Measurements from ENCODE around the gene GNAS-AS1. TPM values are rescaled to one million over a fixed set of nuclear protein-coding genes. Genes with fewer than 3 reads are reported as not detected.
A peak's percentile ranks its signal among the peaks of the same experiment; 100 is the strongest.

GNAS-AS1 gene
- total RNA-seq, result under 1 TPM; 0.38 to 0.96 (median 0.40) TPM

DNA sequence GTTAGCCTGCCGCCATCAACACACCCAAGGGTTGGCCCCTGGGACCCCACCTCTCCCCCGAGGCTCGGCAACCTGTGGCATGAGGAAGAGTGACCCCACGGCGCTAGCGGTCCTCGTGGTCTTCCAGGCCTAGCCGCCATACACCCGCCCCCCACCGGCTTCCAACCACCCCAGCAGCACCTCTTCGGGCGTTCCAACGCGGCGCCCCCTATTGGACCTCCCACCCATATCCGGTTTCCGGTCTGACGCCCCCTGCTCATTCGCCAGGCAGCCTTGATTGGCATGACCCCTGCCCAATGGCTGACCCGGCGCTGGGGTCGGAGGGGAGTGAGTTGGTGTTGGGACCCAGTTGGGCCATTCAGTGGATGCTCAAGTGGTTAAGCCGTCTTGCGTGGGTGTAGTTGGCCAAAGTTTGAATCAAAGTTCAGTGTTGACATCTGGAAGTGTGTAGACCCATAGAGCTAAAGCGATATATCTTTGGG, at the start of gene GNAS-AS1:
Gene GNAS-AS1, minus strand, starts transcription at position 210 of the 482 bp plus-strand sequence.
- DNase-seq, result peak; percentile 76
- H3K4me1 Mint-ChIP-seq (ENCODE audit: low read depth), result peaks cover 20% of the 10 kb centered on the region
- ATAC-seq, result peak; percentile 80 to 81
- H3K36me3 Mint-ChIP-seq (ENCODE audit: insufficient read depth), result no peaks in the 10 kb centered on the region
- H3K9me3 Mint-ChIP-seq, result no peaks in the 10 kb centered on the region
- peak within 1 kb of the TSS; percentile 86 for H3K4me3 Mint-ChIP-seq
- peaks cover 57% of the 10 kb centered on the region for H3K27me3 Mint-ChIP-seq (ENCODE audit: low read depth)

DNA sequence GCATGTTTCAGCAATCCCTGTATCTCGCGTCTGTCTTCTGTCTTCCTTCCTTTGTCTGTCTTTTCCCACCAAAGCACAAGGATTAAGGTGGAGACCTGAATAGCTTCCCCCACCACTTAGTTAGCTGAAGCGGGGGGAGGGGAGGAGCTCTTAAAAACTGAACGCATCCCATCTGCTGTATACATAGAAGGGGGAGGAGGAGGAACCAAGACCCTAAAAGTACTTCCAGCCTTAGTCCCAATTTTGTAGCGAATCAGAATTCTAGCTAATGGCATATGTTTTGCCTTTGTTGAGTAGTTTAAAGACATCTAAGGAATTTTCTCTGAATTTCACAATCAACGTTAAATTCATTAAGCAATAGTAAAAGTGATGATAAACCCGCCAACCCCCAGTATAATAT, 49.7 kb upstream of the GNAS-AS1 start:
- DNase-seq (no peak), ATAC-seq (no peak)
- Mint-ChIP-seq H3K9me3 (no peaks in the 10 kb centered on the region), H3K27me3 (ENCODE audit: low read depth) (no peaks in the 10 kb centered on the region), H3K4me1 (ENCODE audit: low read depth) (peaks cover 57% of the 10 kb centered on the region), H3K4me3 (no peak overlapping the region), H3K36me3 (ENCODE audit: insufficient read depth) (peaks cover 48% of the 10 kb centered on the region)

DNA sequence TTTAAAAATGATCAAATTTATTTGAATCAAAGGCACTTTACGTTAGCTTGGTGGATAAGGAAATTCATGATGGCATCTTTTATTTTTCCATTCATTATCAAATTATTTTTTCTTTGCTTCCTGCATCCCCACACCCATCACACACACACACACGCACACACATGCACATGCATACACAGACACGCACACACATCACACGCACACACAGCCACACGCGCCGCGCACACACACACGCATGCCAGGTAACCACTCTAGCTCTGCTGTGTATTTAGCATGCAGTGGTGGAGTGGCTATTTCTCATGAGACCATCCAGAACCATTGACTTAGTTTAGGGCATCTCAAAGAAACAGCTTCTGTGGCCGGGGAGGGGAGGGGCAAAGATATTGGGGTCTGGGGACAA, 48.8 kb upstream of the GNAS-AS1 start:
- Mint-ChIP-seq H3K27me3 (ENCODE audit: low read depth) (no peaks in the 10 kb centered on the region), H3K9me3 (no peaks in the 10 kb centered on the region), H3K4me3 (no peak overlapping the region), H3K36me3 (ENCODE audit: insufficient read depth) (peaks cover 41% of the 10 kb centered on the region), H3K4me1 (ENCODE audit: low read depth) (peaks cover 59% of the 10 kb centered on the region)
- ATAC-seq (no peak), DNase-seq (no peak)

DNA sequence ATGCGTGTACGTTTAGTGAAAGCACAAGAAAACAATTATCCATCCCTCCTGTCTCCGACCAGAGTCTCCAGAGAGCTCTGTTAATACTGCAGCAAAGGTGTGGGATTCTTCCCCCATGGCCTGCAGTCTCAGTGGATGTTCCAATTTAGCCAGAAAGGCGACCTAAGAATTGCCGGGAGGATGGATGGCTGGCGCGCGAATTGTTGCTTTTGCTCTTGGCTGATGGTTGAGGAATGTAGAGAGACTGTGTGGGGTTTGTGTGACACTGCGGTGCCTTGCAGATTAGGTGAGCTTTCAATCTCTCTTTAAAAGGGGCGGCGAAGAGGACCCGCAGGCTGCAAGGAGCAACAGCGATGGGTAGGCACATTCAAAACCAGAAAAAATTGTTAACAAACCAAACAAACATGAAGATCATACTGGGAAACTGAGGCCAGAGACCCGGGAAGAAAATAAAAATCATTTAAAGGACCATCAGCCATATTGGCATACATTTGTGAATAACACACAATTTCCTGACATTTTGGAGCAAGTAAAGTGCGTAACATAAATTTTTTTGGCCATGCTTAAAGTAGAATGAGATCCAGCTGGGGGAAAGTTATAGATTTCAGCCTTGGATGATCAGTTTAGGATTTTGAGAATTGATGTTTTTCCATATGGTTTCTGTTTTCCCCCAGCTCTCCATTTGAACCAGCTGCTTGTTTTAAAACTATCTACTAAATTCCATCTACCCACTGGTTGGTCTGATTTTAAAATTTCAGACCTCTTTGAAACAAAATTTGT, 48.1 kb upstream of the GNAS-AS1 start:
- no peak overlapping the region for H3K4me3 Mint-ChIP-seq
- no peaks in the 10 kb centered on the region for H3K9me3 Mint-ChIP-seq
- DNase-seq (no peak), ATAC-seq (no peak)
- H3K36me3 Mint-ChIP-seq (ENCODE audit: insufficient read depth), result peaks cover 41% of the 10 kb centered on the region
- peaks cover 64% of the 10 kb centered on the region for H3K4me1 Mint-ChIP-seq (ENCODE audit: low read depth)
- H3K27me3 Mint-ChIP-seq (ENCODE audit: low read depth), result no peaks in the 10 kb centered on the region

DNA sequence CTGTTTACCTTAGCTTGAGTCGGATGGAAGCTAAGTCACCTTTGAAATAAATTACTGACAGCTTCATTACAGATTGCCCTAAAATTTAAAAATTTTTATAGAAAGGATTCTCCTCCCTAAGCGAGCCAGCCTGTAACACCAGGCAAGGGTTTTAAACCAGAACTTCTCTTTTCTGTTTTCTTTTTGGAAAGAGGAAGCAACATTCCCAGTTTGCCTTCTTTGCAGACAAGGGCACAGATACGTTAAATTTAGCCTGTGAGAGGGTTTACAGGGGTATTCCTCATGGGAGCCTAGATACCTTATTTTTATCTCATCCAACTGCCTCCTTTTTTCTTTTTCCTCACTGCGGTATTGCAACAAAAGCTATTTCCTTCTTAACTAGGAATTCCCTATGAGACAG, 46.8 kb upstream of the GNAS-AS1 start:
- ATAC-seq, result no peak
- no peaks in the 10 kb centered on the region for H3K9me3 Mint-ChIP-seq
- H3K4me3 Mint-ChIP-seq, result no peak overlapping the region

DNA sequence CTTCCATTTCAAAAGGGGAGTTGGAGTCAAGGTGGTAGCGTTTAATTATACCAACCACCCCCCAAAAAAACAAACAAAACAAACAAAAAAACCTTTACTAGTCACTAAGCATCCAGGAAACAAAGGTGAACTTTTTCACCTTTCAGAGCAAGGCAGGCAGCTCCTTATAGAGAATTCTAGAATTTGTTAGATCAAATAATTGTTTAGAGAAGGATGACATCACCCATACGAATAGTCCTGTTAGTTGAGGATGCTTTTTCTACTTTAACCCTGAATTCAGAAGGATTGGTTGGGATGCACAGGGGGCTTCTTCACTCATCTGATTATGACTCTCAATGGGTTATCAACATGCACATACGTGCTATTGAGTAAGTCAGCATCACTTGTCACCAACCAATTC, 46.1 kb upstream of the GNAS-AS1 start:
- peaks cover 29% of the 10 kb centered on the region for H3K36me3 Mint-ChIP-seq (ENCODE audit: insufficient read depth)
- no peaks in the 10 kb centered on the region for H3K9me3 Mint-ChIP-seq
- ATAC-seq (no peak), DNase-seq (no peak)
- peaks cover 67% of the 10 kb centered on the region for H3K4me1 Mint-ChIP-seq (ENCODE audit: low read depth)
- H3K27me3 Mint-ChIP-seq (ENCODE audit: low read depth), result no peaks in the 10 kb centered on the region
- no peak overlapping the region for H3K4me3 Mint-ChIP-seq

More for the DNA sequence above, 46.8 kb upstream of the GNAS-AS1 start:
- Mint-ChIP-seq H3K27me3 (ENCODE audit: low read depth) (no peaks in the 10 kb centered on the region), H3K36me3 (ENCODE audit: insufficient read depth) (peaks cover 33% of the 10 kb centered on the region), H3K4me1 (ENCODE audit: low read depth) (peaks cover 68% of the 10 kb centered on the region)
- no peak for DNase-seq

DNA sequence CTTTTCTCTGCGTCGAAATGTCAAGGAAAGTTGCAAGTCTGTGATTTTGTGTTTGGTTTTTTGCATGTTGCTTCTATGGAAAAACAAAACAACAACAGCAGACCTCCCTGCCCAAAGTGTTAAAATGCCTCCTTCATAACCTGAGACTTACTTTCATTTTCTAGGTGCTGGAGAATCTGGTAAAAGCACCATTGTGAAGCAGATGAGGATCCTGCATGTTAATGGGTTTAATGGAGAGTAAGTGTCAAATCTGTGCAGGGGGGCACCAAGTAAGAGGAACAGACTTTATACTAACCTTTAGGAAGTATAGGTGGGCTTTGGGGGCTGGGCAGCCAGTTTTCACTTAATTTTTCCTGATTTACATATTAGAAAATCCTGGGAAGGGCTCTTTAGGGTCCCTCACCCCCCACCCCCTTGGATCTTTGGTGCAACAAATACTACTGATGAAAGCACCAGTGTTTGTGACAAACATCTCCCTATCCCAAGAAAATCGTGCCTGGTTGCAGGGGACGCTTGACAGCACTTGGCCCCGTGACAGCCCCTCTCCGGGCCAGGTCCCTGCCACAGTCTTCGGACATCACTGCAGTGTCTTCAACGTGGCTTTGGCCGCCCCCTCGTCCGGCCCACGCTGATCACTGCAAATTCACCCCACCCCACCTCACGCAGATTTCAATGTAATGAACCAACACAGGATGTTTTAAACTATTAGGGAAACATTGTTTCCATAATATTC, 44.9 kb upstream of the GNAS-AS1 start:
- Mint-ChIP-seq H3K4me1 (ENCODE audit: low read depth) (peaks cover 65% of the 10 kb centered on the region), H3K27me3 (ENCODE audit: low read depth) (no peaks in the 10 kb centered on the region), H3K9me3 (no peaks in the 10 kb centered on the region), H3K36me3 (ENCODE audit: insufficient read depth) (peaks cover 27% of the 10 kb centered on the region), H3K4me3 (peak overlapping the region; percentile 84)
- ATAC-seq, result no peak
- DNase-seq, result no peak

DNA sequence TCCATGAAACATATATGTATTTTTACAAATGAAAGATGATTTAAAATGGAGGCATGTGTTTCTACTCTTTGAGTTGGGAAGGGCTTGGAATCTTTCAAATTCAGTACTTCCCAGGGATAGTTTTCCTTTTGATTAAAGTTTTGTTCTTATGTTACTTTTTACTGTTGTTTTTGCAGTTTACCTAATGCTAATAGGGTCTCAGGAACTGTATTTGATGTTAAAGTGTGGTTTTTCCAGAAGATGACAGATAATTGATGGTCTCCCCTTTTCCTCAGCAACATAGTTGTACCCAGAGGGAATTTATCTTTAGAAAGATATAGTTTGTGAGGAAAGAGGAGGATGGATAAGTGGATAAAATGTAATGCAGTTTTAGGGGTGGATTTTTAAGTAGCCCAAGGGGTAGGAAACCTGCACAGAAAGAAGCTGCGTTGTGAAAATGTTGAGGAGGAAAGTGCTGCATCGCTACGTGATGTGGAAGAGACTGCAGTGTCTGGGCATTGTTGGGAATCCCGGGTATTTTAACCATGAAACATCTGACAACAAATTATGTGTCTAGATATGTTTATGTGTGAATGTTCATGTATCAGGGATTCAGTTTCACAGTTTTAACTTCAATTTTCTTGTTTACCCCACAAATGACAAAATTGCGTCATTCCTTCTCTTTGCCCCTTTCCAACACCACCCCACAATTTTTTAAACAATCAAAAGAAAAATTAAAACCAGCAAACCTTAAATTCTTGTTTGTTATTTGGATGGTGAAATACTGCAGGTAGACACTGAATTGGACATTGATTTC, 44.1 kb upstream of the GNAS-AS1 start:
- Mint-ChIP-seq H3K9me3 (no peaks in the 10 kb centered on the region), H3K27me3 (ENCODE audit: low read depth) (no peaks in the 10 kb centered on the region), H3K36me3 (ENCODE audit: insufficient read depth) (peaks cover 23% of the 10 kb centered on the region), H3K4me3 (peak overlapping the region; percentile 84), H3K4me1 (ENCODE audit: low read depth) (peaks cover 60% of the 10 kb centered on the region)
- DNase-seq (no peak), ATAC-seq (no peak)

DNA sequence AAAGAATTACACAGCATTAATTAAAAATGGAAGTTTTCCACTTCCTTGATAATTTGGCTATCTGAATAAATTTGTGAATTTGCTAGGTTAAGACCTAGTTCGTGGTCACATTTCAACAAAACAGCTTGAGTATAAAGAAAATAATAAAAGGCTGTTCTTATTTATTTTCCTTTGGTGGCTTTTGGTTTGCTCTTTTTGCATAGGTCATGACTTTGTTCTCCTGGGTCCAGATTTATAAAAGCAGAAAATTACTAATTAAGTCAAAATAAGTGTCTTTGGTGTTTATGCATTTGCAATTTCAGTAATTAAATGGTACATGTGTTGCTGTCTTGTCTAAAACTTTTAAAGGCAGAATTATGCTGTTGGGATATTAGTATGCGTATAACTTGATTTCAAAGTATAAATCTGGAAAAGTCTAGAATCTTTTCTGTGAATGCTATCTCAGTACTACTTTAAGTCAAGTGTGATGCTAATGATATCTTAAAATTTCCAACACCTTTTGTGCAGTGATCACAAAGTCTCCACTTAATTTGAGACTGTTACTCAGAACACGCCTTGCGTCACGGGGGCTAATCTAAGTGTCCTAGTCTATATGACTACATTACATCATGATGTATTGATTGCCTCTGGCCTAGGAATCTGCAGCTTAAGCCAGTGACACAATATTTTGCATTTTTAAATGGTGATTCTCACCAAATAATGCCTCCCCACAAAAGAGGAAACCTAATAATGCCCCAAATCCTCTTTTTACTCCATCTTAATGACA, 42.8 kb upstream of the GNAS-AS1 start:
- no peaks in the 10 kb centered on the region for H3K27me3 Mint-ChIP-seq (ENCODE audit: low read depth)
- peak overlapping the region; percentile 84 for H3K4me3 Mint-ChIP-seq
- H3K4me1 Mint-ChIP-seq (ENCODE audit: low read depth), result peaks cover 50% of the 10 kb centered on the region
- H3K9me3 Mint-ChIP-seq, result no peaks in the 10 kb centered on the region
- DNase-seq (peak; percentile 30), ATAC-seq (no peak)
- peaks cover 17% of the 10 kb centered on the region for H3K36me3 Mint-ChIP-seq (ENCODE audit: insufficient read depth)

DNA sequence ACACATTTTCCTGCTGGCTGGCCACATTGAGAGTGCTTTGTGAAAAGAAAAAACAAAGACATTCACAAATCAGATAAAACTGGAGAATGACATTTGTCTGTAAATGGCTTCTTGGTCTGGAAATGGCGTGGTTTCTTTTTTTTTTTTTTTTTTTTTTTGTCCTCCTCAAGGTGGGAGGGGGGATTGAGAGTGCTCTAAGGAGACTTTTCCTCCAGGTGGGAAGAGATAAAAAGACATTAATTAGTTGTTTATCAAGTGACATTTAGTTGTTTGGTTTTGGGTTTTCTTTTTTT, 42.2 kb upstream of the GNAS-AS1 start:
- Mint-ChIP-seq H3K4me1 (ENCODE audit: low read depth) (peaks cover 47% of the 10 kb centered on the region), H3K36me3 (ENCODE audit: insufficient read depth) (peaks cover 15% of the 10 kb centered on the region), H3K27me3 (ENCODE audit: low read depth) (no peaks in the 10 kb centered on the region), H3K9me3 (no peaks in the 10 kb centered on the region), H3K4me3 (peak overlapping the region; percentile 96)
- ATAC-seq (no peak), DNase-seq (no peak)

DNA sequence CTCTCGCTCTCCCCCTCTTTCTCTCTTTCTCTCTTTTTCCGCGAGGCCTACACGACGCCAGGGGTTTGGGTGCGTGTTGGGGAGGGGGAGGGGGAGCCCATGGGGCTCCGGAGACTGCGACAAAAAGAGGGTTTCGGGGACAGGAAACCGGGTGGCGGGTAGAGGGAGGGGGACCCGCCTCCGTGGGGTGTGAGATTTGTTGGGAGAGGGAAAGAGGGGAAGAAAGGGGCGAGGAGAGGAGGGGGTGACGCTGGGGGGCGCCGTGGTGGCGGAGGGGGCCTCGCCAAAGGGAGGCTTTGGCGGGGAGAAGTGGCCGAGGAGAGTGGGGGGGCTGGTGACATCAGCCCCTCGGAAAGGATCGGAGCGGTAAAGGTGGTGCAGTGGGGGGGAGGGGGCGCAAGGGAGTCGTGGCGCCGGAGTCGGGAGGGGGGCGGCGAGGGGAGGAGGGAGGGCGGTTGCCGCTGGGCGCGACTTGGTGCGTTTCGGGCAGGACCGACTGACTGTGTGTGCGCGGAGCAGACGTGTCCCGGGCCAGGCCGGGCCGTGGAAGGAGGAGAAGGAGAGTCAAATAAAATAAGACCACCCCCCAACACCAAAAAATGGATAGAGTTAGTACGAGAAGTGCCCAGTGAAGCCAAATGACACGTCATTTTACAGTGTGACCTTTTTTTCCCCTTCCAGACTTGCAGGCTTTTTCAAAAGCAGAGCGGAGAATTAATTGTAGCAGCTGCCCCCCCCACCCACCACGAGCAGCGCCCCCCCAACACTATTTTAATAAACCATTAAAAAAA, 41.6 kb upstream of the GNAS-AS1 start:
- H3K4me3 Mint-ChIP-seq, result peak overlapping the region; percentile 96
- DNase-seq (peak; percentile 63), ATAC-seq (peak; percentile 20 to 32)
- peaks cover 12% of the 10 kb centered on the region for H3K36me3 Mint-ChIP-seq (ENCODE audit: insufficient read depth)
- H3K9me3 Mint-ChIP-seq, result no peaks in the 10 kb centered on the region
- no peaks in the 10 kb centered on the region for H3K27me3 Mint-ChIP-seq (ENCODE audit: low read depth)
- peaks cover 49% of the 10 kb centered on the region for H3K4me1 Mint-ChIP-seq (ENCODE audit: low read depth)

DNA sequence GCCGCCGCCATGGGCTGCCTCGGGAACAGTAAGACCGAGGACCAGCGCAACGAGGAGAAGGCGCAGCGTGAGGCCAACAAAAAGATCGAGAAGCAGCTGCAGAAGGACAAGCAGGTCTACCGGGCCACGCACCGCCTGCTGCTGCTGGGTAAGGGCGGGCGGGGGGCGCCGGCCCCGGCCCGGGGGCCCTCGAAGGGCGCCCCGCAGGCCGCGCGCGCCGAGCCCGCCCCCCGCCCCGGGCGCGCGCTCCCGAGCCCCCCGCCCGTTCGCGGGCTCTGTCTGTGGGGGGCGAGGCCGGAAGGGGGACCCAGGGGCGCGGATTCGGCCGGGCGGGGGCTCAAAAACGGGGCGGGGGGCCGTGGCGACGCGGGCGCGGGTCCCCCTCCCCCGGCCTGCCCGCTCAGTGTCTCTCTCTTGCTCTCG, 41.0 kb upstream of the GNAS-AS1 start:
- ATAC-seq (peak; percentile 0 to 1), DNase-seq (peak; percentile 15)
- peaks cover 7% of the 10 kb centered on the region for H3K36me3 Mint-ChIP-seq (ENCODE audit: insufficient read depth)
- H3K4me3 Mint-ChIP-seq, result peak overlapping the region; percentile 96
- H3K9me3 Mint-ChIP-seq, result no peaks in the 10 kb centered on the region
- no peaks in the 10 kb centered on the region for H3K27me3 Mint-ChIP-seq (ENCODE audit: low read depth)
- peaks cover 47% of the 10 kb centered on the region for H3K4me1 Mint-ChIP-seq (ENCODE audit: low read depth)

DNA sequence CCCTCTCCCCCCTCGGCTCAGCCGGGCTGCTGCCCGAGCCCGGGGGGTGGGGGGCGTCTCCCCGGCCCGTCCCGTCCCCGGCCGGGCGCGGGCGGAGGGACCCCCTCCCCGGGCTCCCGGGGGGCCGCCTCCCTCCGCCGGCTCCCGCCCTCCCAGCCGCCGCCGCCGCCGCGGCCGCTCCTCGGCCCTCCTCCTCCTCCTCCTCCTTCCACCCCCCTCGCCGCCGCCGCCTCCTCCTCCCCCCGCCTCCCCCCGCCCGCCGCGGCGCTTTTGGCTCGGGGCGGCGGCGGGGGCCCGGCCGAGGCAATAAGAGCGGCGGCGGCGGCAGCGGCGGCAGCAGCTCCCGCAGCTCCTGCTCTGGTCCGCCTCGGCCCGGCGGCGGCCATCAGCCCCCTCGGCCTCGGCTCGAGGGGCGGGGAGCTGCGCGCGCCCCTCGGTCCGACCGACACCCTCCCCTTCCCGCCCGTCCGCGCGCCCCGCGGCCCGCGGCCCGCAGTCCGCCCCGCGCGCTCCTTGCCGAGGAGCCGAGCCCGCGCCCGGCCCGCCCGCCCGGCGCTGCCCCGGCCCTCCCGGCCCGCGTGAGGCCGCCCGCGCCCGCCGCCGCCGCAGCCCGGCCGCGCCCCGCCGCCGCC, 40.5 kb upstream of the GNAS-AS1 start:
- Mint-ChIP-seq H3K4me1 (ENCODE audit: low read depth) (peaks cover 45% of the 10 kb centered on the region), H3K9me3 (no peaks in the 10 kb centered on the region), H3K4me3 (peak overlapping the region; percentile 76), H3K27me3 (ENCODE audit: low read depth) (no peaks in the 10 kb centered on the region), H3K36me3 (ENCODE audit: insufficient read depth) (peaks cover 4% of the 10 kb centered on the region)
- DNase-seq (peak; percentile 76), ATAC-seq (peak; percentile 15 to 23)
